GM12878 (cell line): ENCODE measurements around the gene LRRC23. TPM values are rescaled to one million over a fixed set of nuclear protein-coding genes. Genes with fewer than 3 reads are reported as not detected.

Experiments used
- ATAC-seq: fragments of 200-7000 bp; cut with Tn5 transposase; 3 replicates; pipeline ENCODE4 v1.9.1; 2020; ENCODE audit warnings: mild to moderate bottlenecking, moderate library complexity
- BruUV-seq: library from RNA; stranded (reverse); fragments of 400-500 nt; replicated peaks from 2 replicates; lab custom pipeline; 2021; lab: Mats Ljungman, UMichigan
- CTCF ChIA-PET: fragments of 300-600 bp; sonication (Branson Sonifier 250); formaldehyde crosslinking; extraction: SDS; loops from one replicate; lab custom pipeline; 2021; ENCODE audit warnings: inconsistent platforms; lab: Yijun Ruan, JAX
- POLR2A ChIA-PET: fragments of 350-600 bp; formaldehyde crosslinking; extraction: SDS; loops from one replicate; lab custom pipeline; 2021; ENCODE audit warnings: inconsistent platforms; lab: Charles Lee
- RAD21 ChIA-PET: fragments of 300-600 bp; sonication (Branson Sonifier 250); formaldehyde crosslinking; loops from one replicate; lab custom pipeline; 2023; ENCODE audit warnings: antibody characterized with exemption; ENCODE audit not compliant: unreplicated experiment; lab: Charles Lee
- SMC1A ChIA-PET: fragments of 300-600 bp; sonication (Branson Sonifier 250); formaldehyde crosslinking; loops from one replicate; lab custom pipeline; 2023; ENCODE audit not compliant: unreplicated experiment, uncharacterized antibody; lab: Charles Lee
- DNase-seq: peaks from one replicate; pipeline ENCODE4 v3.0.0-alpha.2; 2011; ENCODE audit warnings: low read depth, low spot score
- FAIRE-seq: peaks from 3 replicates; lab custom pipeline; 2011; peaks lifted over from hg19 to GRCh38; lab: Jason Lieb, UNC
- H2AFZ ChIP-seq: 2 replicates; pipeline ENCODE4 v1.6.0; 2011; ENCODE audit warnings: low read depth, low read length, control low read depth; ENCODE audit not compliant: control insufficient read depth
- H3K27ac ChIP-seq: 2 replicates; pipeline ENCODE4 v1.5.1; 2011; ENCODE audit warnings: control low read depth; ENCODE audit not compliant: control insufficient read depth, insufficient read depth
- H3K27me3 ChIP-seq, 2 experiments: replicated peaks in 1 of 2; 2 replicates each; pipeline versions ENCODE4 v1.6.0 to v1.6.1; 2011; ENCODE audit warnings: low read length in 1 of 2; ENCODE audit not compliant: control insufficient read depth in 2 of 2, insufficient read depth in 2 of 2
- H3K36me3 ChIP-seq, 2 experiments: 2 replicates each; pipeline ENCODE4 v1.5.1; 2011; ENCODE audit warnings: low read length in 1 of 2; ENCODE audit not compliant: control insufficient read depth in 2 of 2, insufficient read depth in 2 of 2
- H3K4me1 ChIP-seq: 2 replicates; pipeline ENCODE4 v1.6.1; 2011; ENCODE audit warnings: mild to moderate bottlenecking, low read length, moderate library complexity, mixed read lengths; ENCODE audit not compliant: control insufficient read depth, insufficient read depth
- H3K4me2 ChIP-seq: 2 replicates; pipeline ENCODE4 v1.6.0; 2011; ENCODE audit warnings: control low read depth; ENCODE audit not compliant: control insufficient read depth, insufficient read depth
- H3K4me3 ChIP-seq: fragments of 200-600 bp; sonication (generic); 2 replicates; pipeline ENCODE4 v1.5.1; 2016
- H3K79me2 ChIP-seq: 2 replicates; pipeline ENCODE4 v1.6.0; 2011; ENCODE audit warnings: low read length; ENCODE audit not compliant: control insufficient read depth, insufficient read depth
- H3K9ac ChIP-seq: 2 replicates; pipeline ENCODE4 v1.8.0; 2011; ENCODE audit warnings: low read length, control low read depth, mixed read lengths; ENCODE audit not compliant: control insufficient read depth, insufficient read depth
- H3K9me3 ChIP-seq: replicated peaks from 3 replicates; pipeline ENCODE4 v1.5.1; 2011; ENCODE audit warnings: mild to moderate bottlenecking, low read length; ENCODE audit not compliant: control insufficient read depth, insufficient read depth
- H4K20me1 ChIP-seq: 2 replicates; pipeline ENCODE4 v1.6.0; 2011; ENCODE audit not compliant: control insufficient read depth, insufficient read depth
- CTCF ChIP-seq, 3 experiments: IDR thresholded peaks in 2 of 3; conservative IDR thresholded peaks in 1 of 3; 2 replicates each; pipeline ENCODE4 v1.5.1; 2011; ENCODE audit warnings: low read depth in 3 of 3, low read length in 3 of 3, mild to moderate bottlenecking in 3 of 3, control low read depth in 2 of 3, moderate library complexity in 2 of 3, inconsistent platforms in 1 of 3, mixed read lengths in 1 of 3; ENCODE audit not compliant: control insufficient read depth in 2 of 3, insufficient read depth in 1 of 3; ENCODE audit errors: extremely low read depth in 1 of 3
- RAD51 ChIP-seq: fragments of 450-650 bp; IDR thresholded peaks from 2 replicates; pipeline ENCODE4 v1.6.1; 2016; ENCODE audit warnings: moderate library complexity, mild to moderate bottlenecking, inconsistent platforms
- REST ChIP-seq: IDR thresholded peaks from 2 replicates; pipeline ENCODE4 v1.6.1; 2012; ENCODE audit warnings: mild to moderate bottlenecking, low read depth, low read length
- SUZ12 ChIP-seq: fragments of 200-600 bp; sonication (generic); IDR thresholded peaks from one replicate; pipeline ENCODE4 v1.6.1; 2018; ENCODE audit warnings: antibody characterized with exemption, mild to moderate bottlenecking; ENCODE audit not compliant: unreplicated experiment
- WGBS: methylation state at CpG from one replicate; pipeline ENCODE4 v1.1.6; 2016; ENCODE audit warnings: low lambda C conversion rate; ENCODE audit not compliant: insufficient replicate concordance, insufficient coverage; ENCODE audit errors: missing lambda C conversion rate; 5-methylcytosine and 5-hydroxymethylcytosine counted together
- in situ Hi-C: fragments of 300-500 bp; cut with MboI; formaldehyde crosslinking; loops from 9 replicates; pipeline ENCODE4 v1.14.3; 2018; ENCODE audit warnings: mixed read lengths
- intact Hi-C: fragments of 100-400 bp; cut with micrococcal nuclease; formaldehyde crosslinking; loops from one replicate; pipeline ENCODE4 v1.14.2; 2022; ENCODE audit not compliant: unreplicated experiment
- polyA plus RNA-seq, 11 experiments: library from polyadenylated mRNA; depleted of rRNA in 4 of 11; unstranded in 6 of 11; stranded (reverse) in 5 of 11; fragments of >200 nt; fragmentation: Nextera tagmentation in 4 of 11; fragmentation: Illumina TruSeq in 1 of 11; extraction: Ambion mirVana in 4 of 11; extraction: Trizol in 1 of 11; gene quantifications; 1 replicate in 1 of 11; 2 replicates in 10 of 11; pipeline versions ENCODE4 v1.2.1 to v1.2.3, GENCODE V29; 2011 to 2016; ENCODE audit warnings: inconsistent platforms in 2 of 11, missing spikeins in 2 of 11, low read depth in 1 of 11
- total RNA-seq, 4 experiments: library from RNA; depleted of rRNA in 3 of 4; stranded (reverse); fragments of >200 nt in 3 of 4; fragmentation: Illumina TruSeq in 1 of 4; extraction: Trizol in 1 of 4; gene quantifications; 2 replicates each; pipeline versions ENCODE4 v1.2.1 to v1.2.3, GENCODE V29; 2013 to 2021

Gene LRRC23
- total and polyA plus RNA-seq, 10 of the 15 experiments (the other 5 are each of a cell fraction or from before 2014, with no cell fraction given) = 1.4 to 6.9 (median 3.4) TPM

- peak overlapping the region; percentile 95 for H3K4me2 ChIP-seq
- H4K20me1 ChIP-seq = no peaks in the 10 kb centered on the region
- intact Hi-C loops (no loop called here), in situ Hi-C loops (no loop called here)
- SMC1A ChIA-PET = interaction anchor here (0.6 to 2.3 kb wide), 2 partner anchors 10 to 83 kb away, joined by 3 to 7 read pairs; no protein-coding TSS in a partner anchor
- H3K27me3 ChIP-seq = no peaks in the 10 kb centered on the region
- CTCF ChIA-PET = interaction anchor here (0.5 to 8.6 kb wide), 8 partner anchors 9 to 404 kb away, joined by 3 to 111 read pairs (median 4); partner anchors contain the start of genes C1R and SPSB2
- no peak for FAIRE-seq
- WGBS = 33% methylated on average over 3 of the region's 3 CpGs
- peaks cover 26% of the 10 kb centered on the region for H3K79me2 ChIP-seq
- no peak for TF ChIP-seq REST
- TF ChIP-seq SUZ12 = no peak
- TF ChIP-seq RAD51 = no peak
- no peak for TF ChIP-seq CTCF (IDR thresholded peaks at IDR 0.05 in 2 of 3, conservative IDR thresholded peaks at IDR 0.05 in 1 of 3; ENCODE audit: control insufficient read depth in 2 of 3, extremely low read depth in 1 of 3, insufficient read depth in 1 of 3, low read depth in 3 of 3, low read length in 3 of 3)
- H3K9me3 ChIP-seq = no peaks in the 10 kb centered on the region
- peak overlapping the region; percentile 92; the same call in 1 of the 2 replicates for H3K27ac ChIP-seq
- H3K4me1 ChIP-seq = peaks cover 11% of the 10 kb centered on the region; the same call in 1 of the 2 replicates
- RAD21 ChIA-PET = interaction anchor here (1.0 kb wide), 1 partner anchor 11 kb away, joined by 3 read pairs; no protein-coding TSS in a partner anchor
- H3K36me3 ChIP-seq = peaks cover 4 to 5% of the 10 kb centered on the region in 2 experiments; a peak in 3 of 4 replicates
- no peak for ATAC-seq
- no peak overlapping the region for H2AFZ ChIP-seq
- BruUV-seq = no TSS peak
- POLR2A ChIA-PET = interaction anchor here (2.0 to 17.8 kb wide), 4 partner anchors 7 to 24 kb away, joined by 4 to 524 read pairs (median 17); partner anchors contain the start of genes ATN1, C12orf57 and RNU7-1
- no peak for DNase-seq
- peak overlapping the region; percentile 96; the same call in 1 of the 2 replicates for H3K9ac ChIP-seq
- peak overlapping the region; percentile 86 for H3K4me3 ChIP-seq
These were observed 31.6 kb downstream of the LRRC23 start for GRCh38 chr12:6936194-6936635.
